Natural killer cell (primary cell): ENCODE data around the gene VCL. TPM values are rescaled to one million over a fixed set of nuclear protein-coding genes. Genes with fewer than 3 reads are reported as not detected.
A peak's percentile ranks its signal among the peaks of the same experiment; 100 is the strongest.

Experiments used
- ATAC-seq, 3 donors: fragments of 150-1000 bp in 2 of 3; fragments of 200-7000 bp in 1 of 3; cut with Tn5 transposase; 1 replicate in 1 of 3; 2 replicates in 2 of 3; pipeline ENCODE4 v1.10.0; 2021; ENCODE audit warnings: mild to moderate bottlenecking in 2 of 3, moderate library complexity in 2 of 3
- DNase-seq, 2 donors: peaks; one replicate each; pipeline versions ENCODE4 v3.0.0 to v3.0.0-alpha.2; 2013 to 2021; ENCODE audit warnings: mixed read lengths in 1 of 2
- H3K27ac ChIP-seq: one replicate; pipeline ENCODE4 v1.5.1; 2013; ENCODE audit warnings: mild to moderate bottlenecking, low read length
- H3K27me3 ChIP-seq: one replicate; pipeline ENCODE4 v1.6.1; 2013; ENCODE audit warnings: low read length; ENCODE audit not compliant: control insufficient read depth, insufficient read depth
- H3K36me3 ChIP-seq: one replicate; pipeline ENCODE4 v1.6.1; 2013; ENCODE audit warnings: low read length; ENCODE audit not compliant: control insufficient read depth, insufficient read depth
- H3K4me1 ChIP-seq: one replicate; pipeline ENCODE4 v1.6.1; 2013; ENCODE audit warnings: low read length; ENCODE audit not compliant: control insufficient read depth, insufficient read depth
- H3K4me3 ChIP-seq: one replicate; pipeline ENCODE4 v1.5.1; 2013; ENCODE audit warnings: low read length
- H3K9me3 ChIP-seq: one replicate; pipeline ENCODE4 v1.6.1; 2013; ENCODE audit warnings: low read length; ENCODE audit not compliant: control insufficient read depth, insufficient read depth
- H3K27ac Mint-ChIP-seq, 2 donors: one replicate each; pipeline ENCODE4 v1.8.0; 2022; ENCODE audit warnings: mild to moderate bottlenecking in 2 of 2, mixed read lengths in 2 of 2, moderate library complexity in 1 of 2
- H3K27me3 Mint-ChIP-seq, 2 donors: one replicate each; pipeline ENCODE4 v1.8.0; 2022; ENCODE audit warnings: low read depth in 2 of 2, mixed read lengths in 2 of 2
- H3K36me3 Mint-ChIP-seq: one replicate; pipeline ENCODE4 v1.8.0; 2022; ENCODE audit warnings: mixed read lengths
- H3K4me1 Mint-ChIP-seq, 2 donors: one replicate each; pipeline ENCODE4 v1.8.0; 2022; ENCODE audit warnings: mixed read lengths in 2 of 2
- H3K4me3 Mint-ChIP-seq: one replicate; pipeline ENCODE4 v1.8.0; 2022; ENCODE audit warnings: mild to moderate bottlenecking, moderate library complexity, mixed read lengths
- H3K9me3 Mint-ChIP-seq, 2 donors: one replicate each; pipeline ENCODE4 v1.8.0; 2022; ENCODE audit warnings: mixed read lengths in 2 of 2
- WGBS: methylation state at CpG from one replicate; pipeline ENCODE4 v1.1.7; 2013; ENCODE audit warnings: missing lambda C conversion rate; ENCODE audit not compliant: insufficient coverage; 5-methylcytosine and 5-hydroxymethylcytosine counted together
- intact Hi-C: fragments of 100-400 bp; cut with micrococcal nuclease; formaldehyde crosslinking; loops from one replicate; pipeline ENCODE4 v1.14.2; 2022
- total RNA-seq, 4 donors: library from RNA; stranded (reverse); fragments of 120-200 nt in 1 of 4; gene quantifications; one replicate each; pipeline versions ENCODE4 v1.2.3 to v1.2.4, GENCODE V29; 2013 to 2022
- TF ChIP-seq, protein P1 (sequence below): fragments of 200-600 bp; IDR thresholded peaks from one replicate; pipeline ENCODE4 v1.8.0; 2022; ENCODE audit warnings: antibody characterized with exemption

Gene VCL
- total RNA-seq, 3 donors from 2014 or later (not counting 1 experiment from before 2014, with no cell fraction given), result 121 to 145 (median 122) TPM

DNA sequence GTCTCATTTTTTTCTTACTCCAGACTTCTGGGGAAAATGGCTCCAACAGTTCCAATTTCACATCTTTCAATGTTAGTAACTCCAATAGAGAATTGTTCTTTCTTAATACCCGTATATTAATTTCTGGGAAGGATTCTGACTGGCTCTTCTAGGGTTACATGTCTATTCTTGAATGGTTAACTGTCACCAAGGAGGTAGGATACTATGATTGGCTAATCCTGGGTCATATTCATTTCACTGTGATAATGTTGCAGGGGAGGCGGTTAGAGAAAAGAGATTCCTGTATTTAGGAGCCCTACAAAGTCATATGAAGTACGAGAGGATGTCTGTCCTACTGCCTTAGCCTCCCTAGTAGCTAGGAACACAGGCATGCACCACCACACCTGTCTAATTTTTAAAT is 16.1 kb upstream of the VCL start:
- Mint-ChIP-seq H3K9me3 (no peaks in the 10 kb centered on the region), H3K36me3 (no peaks in the 10 kb centered on the region), H3K4me1 (peaks cover 20 to 21% of the 10 kb centered on the region in 2 donors), H3K4me3 (no peak overlapping the region), H3K27me3 (no peaks in the 10 kb centered on the region), H3K27ac (no peak overlapping the region)
- ATAC-seq (no peak), DNase-seq (no peak)
- intact Hi-C loops, result no loop called here
- Histone ChIP-seq H3K36me3 (no peaks in the 10 kb centered on the region), H3K27me3 (no peaks in the 10 kb centered on the region), H3K27ac (no peak overlapping the region), H3K9me3 (no peaks in the 10 kb centered on the region), H3K4me1 (peaks cover 17% of the 10 kb centered on the region), H3K4me3 (no peak overlapping the region)
- TF ChIP-seq, protein P1, sequence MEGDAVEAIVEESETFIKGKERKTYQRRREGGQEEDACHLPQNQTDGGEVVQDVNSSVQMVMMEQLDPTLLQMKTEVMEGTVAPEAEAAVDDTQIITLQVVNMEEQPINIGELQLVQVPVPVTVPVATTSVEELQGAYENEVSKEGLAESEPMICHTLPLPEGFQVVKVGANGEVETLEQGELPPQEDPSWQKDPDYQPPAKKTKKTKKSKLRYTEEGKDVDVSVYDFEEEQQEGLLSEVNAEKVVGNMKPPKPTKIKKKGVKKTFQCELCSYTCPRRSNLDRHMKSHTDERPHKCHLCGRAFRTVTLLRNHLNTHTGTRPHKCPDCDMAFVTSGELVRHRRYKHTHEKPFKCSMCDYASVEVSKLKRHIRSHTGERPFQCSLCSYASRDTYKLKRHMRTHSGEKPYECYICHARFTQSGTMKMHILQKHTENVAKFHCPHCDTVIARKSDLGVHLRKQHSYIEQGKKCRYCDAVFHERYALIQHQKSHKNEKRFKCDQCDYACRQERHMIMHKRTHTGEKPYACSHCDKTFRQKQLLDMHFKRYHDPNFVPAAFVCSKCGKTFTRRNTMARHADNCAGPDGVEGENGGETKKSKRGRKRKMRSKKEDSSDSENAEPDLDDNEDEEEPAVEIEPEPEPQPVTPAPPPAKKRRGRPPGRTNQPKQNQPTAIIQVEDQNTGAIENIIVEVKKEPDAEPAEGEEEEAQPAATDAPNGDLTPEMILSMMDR, result no peak
- 97% methylated on average over 3 of the region's 3 CpGs for WGBS

DNA sequence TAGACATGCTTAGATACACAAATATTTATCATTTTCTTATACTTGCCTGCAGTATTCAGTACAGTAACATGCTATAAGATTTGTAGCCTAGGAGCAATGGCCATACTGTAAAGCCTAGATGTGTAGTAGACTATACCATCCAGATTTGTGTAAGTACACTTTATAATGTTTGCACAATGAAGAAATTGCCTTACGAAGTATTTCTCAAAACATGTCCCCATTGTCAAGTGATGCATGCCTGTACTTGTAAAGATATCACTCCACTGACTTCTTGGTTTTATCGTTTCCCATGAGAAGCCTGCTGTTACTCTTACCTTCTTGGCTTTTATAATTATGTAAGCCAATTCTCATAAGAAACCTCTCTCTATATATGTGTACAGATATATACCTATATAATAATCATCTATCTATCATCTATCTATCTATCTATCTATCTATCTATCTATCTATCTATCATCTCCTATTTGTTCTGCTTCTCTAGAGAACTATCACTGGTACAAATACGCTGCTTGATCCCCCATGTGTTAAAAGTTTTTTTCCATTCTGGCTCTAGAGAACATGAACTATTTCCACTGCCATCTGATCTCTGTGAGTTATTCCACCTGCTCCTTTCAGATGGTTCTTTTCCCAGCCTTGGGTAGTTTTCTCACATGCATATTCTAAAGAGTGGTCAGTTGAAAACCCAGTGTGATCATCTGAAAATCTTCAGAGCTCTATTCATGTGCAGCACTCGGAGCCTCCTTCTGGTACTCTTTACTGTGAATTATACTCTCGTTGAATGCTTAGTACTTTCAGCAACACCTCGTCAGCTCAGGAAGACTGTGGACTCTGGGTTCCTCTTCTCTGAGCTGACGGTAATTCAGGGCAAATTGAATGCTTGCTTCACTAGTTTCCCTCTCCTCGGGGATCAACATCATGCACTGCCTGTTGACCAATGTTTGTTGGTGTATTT is 14.5 kb upstream of the VCL start:
- Histone ChIP-seq H3K27me3 (no peaks in the 10 kb centered on the region), H3K4me3 (no peak overlapping the region), H3K4me1 (peaks cover 17% of the 10 kb centered on the region), H3K9me3 (no peaks in the 10 kb centered on the region), H3K36me3 (no peaks in the 10 kb centered on the region), H3K27ac (peak overlapping the region; percentile 37)
- intact Hi-C loops, result no loop called here
- TF ChIP-seq, protein P1, result no peak
- Mint-ChIP-seq H3K36me3 (no peaks in the 10 kb centered on the region), H3K4me1 (peaks cover 21 to 25% of the 10 kb centered on the region in 2 donors), H3K27me3 (no peaks in the 10 kb centered on the region), H3K27ac (peak overlapping the region; percentile 50 to 67), H3K9me3 (no peaks in the 10 kb centered on the region), H3K4me3 (no peak overlapping the region)
- DNase-seq, result no peak
- 27% methylated on average over 6 of the region's 8 CpGs for WGBS
- peak; percentile 44 to 54 (median 52) for ATAC-seq

DNA sequence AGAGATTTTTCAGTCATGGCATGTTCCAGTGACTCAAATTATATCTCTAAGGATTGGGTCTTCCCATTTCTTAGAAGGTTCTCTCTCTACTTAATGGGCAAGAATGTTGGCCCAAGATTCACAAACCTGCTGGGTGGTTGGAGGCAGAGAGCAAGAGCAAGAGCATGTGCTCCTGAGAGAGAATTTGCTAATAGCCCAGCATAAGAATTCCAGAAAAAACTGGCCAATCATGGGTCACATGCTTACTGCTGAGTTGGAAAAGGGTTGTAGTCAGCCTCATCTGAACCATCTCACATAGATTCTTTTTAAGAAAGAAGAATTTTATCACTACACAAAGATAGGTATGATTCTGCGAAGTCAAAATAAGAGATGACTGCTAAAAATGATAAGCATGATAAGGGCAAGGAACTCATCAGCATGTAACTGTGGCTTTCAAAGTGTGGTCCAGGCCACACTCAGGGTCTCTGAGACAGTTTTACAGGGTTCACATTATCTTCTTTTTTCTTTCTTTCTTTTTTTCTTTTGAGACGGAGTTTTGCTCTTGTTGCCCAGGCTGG is 8.2 kb upstream of the VCL start:
- WGBS, result 98% methylated on average over 2 of the region's 2 CpGs
- H3K36me3 ChIP-seq, result no peaks in the 10 kb centered on the region
- H3K27me3 Mint-ChIP-seq, result no peaks in the 10 kb centered on the region
- H3K27ac Mint-ChIP-seq, result peak overlapping the region in 1 of 2 donors; percentile 52
- no peak overlapping the region for H3K27ac ChIP-seq
- no peak for DNase-seq
- no peak overlapping the region for H3K4me3 Mint-ChIP-seq
- peaks cover 22 to 42% of the 10 kb centered on the region in 2 donors for H3K4me1 Mint-ChIP-seq
- no peaks in the 10 kb centered on the region for H3K36me3 Mint-ChIP-seq
- no peaks in the 10 kb centered on the region for H3K27me3 ChIP-seq
- no peak overlapping the region for H3K4me3 ChIP-seq
- H3K4me1 ChIP-seq, result peaks cover 22% of the 10 kb centered on the region
- intact Hi-C loops, result no loop called here
- H3K9me3 ChIP-seq, result no peaks in the 10 kb centered on the region
- no peak for ATAC-seq
- no peaks in the 10 kb centered on the region for H3K9me3 Mint-ChIP-seq
- TF ChIP-seq, protein P1, result no peak
